Amniotic stem cell (primary cell): ENCODE results near the gene CLK3.

Source experiments
- DNase-seq: peaks from one replicate; lab custom pipeline; 2025; lab: John Stamatoyannopoulos, UW

The CLK3 gene

GRCh38 chr15:74603026-74603788 lies 12.4 kb upstream of the CLK3 start:
- DNase-seq, result no peak

- no peak for DNase-seq
Measured at GRCh38 chr15:74603789-74604705, 11.6 kb upstream of the CLK3 start.

GRCh38 chr15:74604983-74605794 lies 10.4 kb upstream of the CLK3 start:
- no peak for DNase-seq

GRCh38 chr15:74605795-74606150 lies 9.9 kb upstream of the CLK3 start:
- no peak for DNase-seq

GRCh38 chr15:74608786-74609185 lies 6.8 kb upstream of the CLK3 start:
- DNase-seq, result no peak

GRCh38 chr15:74609938-74610301 lies 5.7 kb upstream of the CLK3 start:
- no peak for DNase-seq

GRCh38 chr15:74610302-74610951 lies 5.2 kb upstream of the CLK3 start:
- no peak for DNase-seq

GRCh38 chr15:74611341-74611740 lies 4.3 kb upstream of the CLK3 start:
- DNase-seq, result no peak

- no peak for DNase-seq
Measured at GRCh38 chr15:74611834-74612233, 3.8 kb upstream of the CLK3 start.

- no peak for DNase-seq
Measured at GRCh38 chr15:74612677-74613076, 3.0 kb upstream of the CLK3 start.

GRCh38 chr15:74613089-74613952 lies 2.3 kb upstream of the CLK3 start:
- DNase-seq, result no peak

- no peak for DNase-seq
Measured at GRCh38 chr15:74613953-74614743, 1.5 kb upstream of the CLK3 start.

- DNase-seq, result peak; percentile 42
Measured at GRCh38 chr15:74614744-74615507, 710 bp upstream of the CLK3 start.

GRCh38 chr15:74616366-74616939 lies 817 bp downstream of the CLK3 start:
- DNase-seq, result peak; percentile 33

GRCh38 chr15:74616996-74617395 lies 1.4 kb downstream of the CLK3 start:
- DNase-seq, result no peak

GRCh38 chr15:74618841-74619596 lies 3.4 kb downstream of the CLK3 start:
- no peak for DNase-seq

- DNase-seq, result no peak
Measured at GRCh38 chr15:74619916-74620635, 4.4 kb downstream of the CLK3 start.
